ENCODE results near the gene SMAD3. TPM values are rescaled to one million over a fixed set of nuclear protein-coding genes. Genes with fewer than 3 reads are reported as not detected.

SMAD3 gene
- total and polyA plus RNA-seq, 2 of the 8 experiments (the other 6 are each of a cell fraction or from before 2014, with no cell fraction given), result 10.1 to 12.4 TPM

GRCh38 chr15:67145312-67145610 is 79.9 kb downstream of the SMAD3 start:
- no peaks in the 10 kb centered on the region for H3K9me3 ChIP-seq (ENCODE audit: insufficient read depth in 2 of 2, low read depth in 1 of 2, low read length in 1 of 2)
- WGBS, 2 experiments (ENCODE audit: extremely low coverage in 1 of 2, insufficient coverage in 1 of 2, insufficient read length in 1 of 2, insufficient replicate concordance in 2 of 2, low coverage in 1 of 2, low lambda C conversion rate in 2 of 2, missing lambda C conversion rate in 1 of 2), result 81% methylated on average over 4 of the region's 4 CpGs; no CpG with 5 or more reads in 1 of the 2 experiments
- CTCF ChIA-PET (ENCODE audit: partially characterized antibody), result no interaction called here
- no peak overlapping the region; the same call in 1 of the 2 replicates for H2BK5ac ChIP-seq (ENCODE audit: low read depth, low read length)
- no peak overlapping the region for H3K56ac ChIP-seq (replicated peaks; ENCODE audit: insufficient read length, low read depth, low read length)
- 0 out of 4 replicates have a peak overlapping the region, but pooled peaks of 1 of the 2 experiments have one; percentile 13 for H3K4me2 ChIP-seq (ENCODE audit: insufficient read depth in 1 of 2, low read depth in 2 of 2, low read length in 2 of 2)
- no peak overlapping the region for H2BK20ac ChIP-seq (ENCODE audit: low read length)
- no peak overlapping the region for H4K8ac ChIP-seq (ENCODE audit: extremely low read depth, insufficient read depth, low read length)
- H2BK15ac ChIP-seq (ENCODE audit: low read length), result no peak overlapping the region
- H3K4ac ChIP-seq (replicated peaks; ENCODE audit: insufficient read length, low read depth, low read length), result no peak overlapping the region
- POLR2A ChIA-PET (ENCODE audit: partially characterized antibody), result interaction anchor here (0.7 kb wide), 1 partner anchor 20 kb away, joined by 3 read pairs; no protein-coding TSS in a partner anchor
- H4K5ac ChIP-seq (ENCODE audit: insufficient read length, low read depth, low read length), result no peak overlapping the region
- TF ChIP-seq GABPA (IDR thresholded peaks at IDR 0.05; ENCODE audit: borderline replicate concordance, insufficient read depth, low read length) (no peak), ZNF274 (IDR thresholded peaks at IDR 0.05; ENCODE audit: borderline replicate concordance, extremely low read depth, low read length) (no peak), ATF2 (IDR thresholded peaks at IDR 0.05; ENCODE audit: low read length) (no peak)
- H2BK12ac ChIP-seq (ENCODE audit: low read depth, low read length), result no peak overlapping the region; the same call in 1 of the 2 replicates
- H3K27me3 ChIP-seq (replicated peaks in 1 of 4; ENCODE audit: control insufficient read depth in 3 of 4, extremely low read depth in 1 of 4, insufficient read depth in 3 of 4, low read length in 3 of 4), result no peaks in the 10 kb centered on the region; a peak in 3 of 7 replicates
- FAIRE-seq (no peak), DNase-seq (ENCODE audit: low read depth in 1 of 2, low spot score in 2 of 2) (no peak)
- no peak overlapping the region for H3K23ac ChIP-seq (ENCODE audit: insufficient read length)
- no peak overlapping the region for H3K27ac ChIP-seq (ENCODE audit: low read depth, low read length)
- no peak overlapping the region for H3K9ac ChIP-seq (replicated peaks in 1 of 4; ENCODE audit: extremely low read depth in 1 of 4, low read depth in 3 of 4, low read length in 3 of 4)
- no peaks in the 10 kb centered on the region for H3K36me3 ChIP-seq (ENCODE audit: control insufficient read depth in 2 of 4, insufficient read depth in 4 of 4, low read length in 3 of 4)
- peaks cover 25 to 43% (median 30%) of the 10 kb centered on the region in 4 experiments for H3K4me1 ChIP-seq (replicated peaks in 1 of 4; ENCODE audit: control insufficient read depth in 3 of 4, insufficient read depth in 4 of 4, low read length in 3 of 4)
- H4K91ac ChIP-seq (replicated peaks; ENCODE audit: insufficient read length, low read length), result no peak overlapping the region
- no peaks in the 10 kb centered on the region for H3K79me1 ChIP-seq (ENCODE audit: low read depth, low read length)
- H3K4me3 ChIP-seq (ENCODE audit: extremely low read depth in 1 of 4, insufficient read depth in 2 of 4, low read depth in 3 of 4, low read length in 4 of 4), result no peak overlapping the region
- no peak overlapping the region for H3K18ac ChIP-seq (ENCODE audit: extremely low read depth, low read length)
- no peaks in the 10 kb centered on the region; a peak in 1 of 4 replicates for H3K79me2 ChIP-seq (ENCODE audit: control insufficient read depth in 1 of 2, insufficient read depth in 2 of 2, low read length in 2 of 2)
- no peaks in the 10 kb centered on the region for H3K23me2 ChIP-seq (ENCODE audit: low read depth, low read length)
- no peak overlapping the region for H2AFZ ChIP-seq (ENCODE audit: low read length)
- H4K20me1 ChIP-seq (replicated peaks in 1 of 2; ENCODE audit: control insufficient read depth in 1 of 2, insufficient read depth in 2 of 2, low read length in 2 of 2), result no peaks in the 10 kb centered on the region
- H3K14ac ChIP-seq (ENCODE audit: insufficient read length), result no peak overlapping the region
- no peak overlapping the region for H2BK120ac ChIP-seq (replicated peaks; ENCODE audit: low read depth, low read length)
- H2AK5ac ChIP-seq (ENCODE audit: low read depth, low read length), result no peak overlapping the region; the same call in 1 of the 2 replicates

All from H1 (cell line).